Daoy (cell line): ENCODE measurements around the gene ANO4. TPM values are rescaled to one million over a fixed set of nuclear protein-coding genes. Genes with fewer than 3 reads are reported as not detected.
"Not testable (repeated sequence)": the region's sequence is repeated elsewhere in the genome, so short reads cannot be mapped to it uniquely, and the experiment has no call there.

ENCODE experiments used
- DNase-seq: peaks from one replicate; pipeline ENCODE4 v3.0.0-alpha.2; 2015; ENCODE audit warnings: low read depth
- total RNA-seq: library from RNA; depleted of rRNA; stranded (reverse); fragments of >200 nt; shearing (Covaris generic); gene quantifications from 2 replicates; pipeline ENCODE4 v1.2.3, GENCODE V29; 2014

Gene ANO4
- total RNA-seq, 1 experiment from 2014 or later, result 3.4 TPM

- DNase-seq, result no peak
Measured at GRCh38 chr12:101042211-101042610, 247.6 kb downstream of the ANO4 start.

- DNase-seq, result no peak
Measured at GRCh38 chr12:101044512-101045059, 250.0 kb downstream of the ANO4 start.

- DNase-seq, result peak; percentile 43
Measured at GRCh38 chr12:101045486-101046464, 251.2 kb downstream of the ANO4 start.

- no peak for DNase-seq
Measured at GRCh38 chr12:101047652-101048051, 253.1 kb downstream of the ANO4 start.

- DNase-seq, result peak; percentile 28
Measured at GRCh38 chr12:101050631-101051030, 256.1 kb downstream of the ANO4 start.

- no peak for DNase-seq
Measured at GRCh38 chr12:101051151-101051550, 256.6 kb downstream of the ANO4 start.

- peak; percentile 86 for DNase-seq
Measured at GRCh38 chr12:101051901-101052550, 257.4 kb downstream of the ANO4 start.

- DNase-seq, result no peak
Measured at GRCh38 chr12:101053203-101053602, 258.6 kb downstream of the ANO4 start.

- DNase-seq, result no peak
Measured at GRCh38 chr12:101055940-101056339, 261.4 kb downstream of the ANO4 start.

GRCh38 chr12:101062508-101062907 is 267.9 kb downstream of the ANO4 start:
- not testable (repeated sequence) for DNase-seq

- DNase-seq, result no peak
Measured at GRCh38 chr12:101064721-101065120, 270.1 kb downstream of the ANO4 start.

- no peak for DNase-seq
Measured at GRCh38 chr12:101066489-101066888, 271.9 kb downstream of the ANO4 start.

GRCh38 chr12:101068402-101068801 is 273.8 kb downstream of the ANO4 start:
- DNase-seq, result no peak

GRCh38 chr12:101068836-101069235 is 274.3 kb downstream of the ANO4 start:
- DNase-seq, result no peak

- DNase-seq, result peak; percentile 24
Measured at GRCh38 chr12:101074940-101075680, 280.5 kb downstream of the ANO4 start.

GRCh38 chr12:101076921-101077320 is 282.3 kb downstream of the ANO4 start:
- peak; percentile 36 for DNase-seq

GRCh38 chr12:101077791-101078528 is 283.4 kb downstream of the ANO4 start:
- DNase-seq, result no peak

- no peak for DNase-seq
Measured at GRCh38 chr12:101078536-101079285, 284.1 kb downstream of the ANO4 start.

GRCh38 chr12:101082706-101083105 is 288.1 kb downstream of the ANO4 start:
- DNase-seq, result no peak

GRCh38 chr12:101086490-101087135 is 292.0 kb downstream of the ANO4 start:
- peak; percentile 34 for DNase-seq
